ENCODE data around the gene CBX2. TPM values are rescaled to one million over a fixed set of nuclear protein-coding genes. Genes with fewer than 3 reads are reported as not detected.

Gene CBX2
- total and polyA plus RNA-seq, 4 donors = 1.4 to 13.5 (median 3.0) TPM

DNA sequence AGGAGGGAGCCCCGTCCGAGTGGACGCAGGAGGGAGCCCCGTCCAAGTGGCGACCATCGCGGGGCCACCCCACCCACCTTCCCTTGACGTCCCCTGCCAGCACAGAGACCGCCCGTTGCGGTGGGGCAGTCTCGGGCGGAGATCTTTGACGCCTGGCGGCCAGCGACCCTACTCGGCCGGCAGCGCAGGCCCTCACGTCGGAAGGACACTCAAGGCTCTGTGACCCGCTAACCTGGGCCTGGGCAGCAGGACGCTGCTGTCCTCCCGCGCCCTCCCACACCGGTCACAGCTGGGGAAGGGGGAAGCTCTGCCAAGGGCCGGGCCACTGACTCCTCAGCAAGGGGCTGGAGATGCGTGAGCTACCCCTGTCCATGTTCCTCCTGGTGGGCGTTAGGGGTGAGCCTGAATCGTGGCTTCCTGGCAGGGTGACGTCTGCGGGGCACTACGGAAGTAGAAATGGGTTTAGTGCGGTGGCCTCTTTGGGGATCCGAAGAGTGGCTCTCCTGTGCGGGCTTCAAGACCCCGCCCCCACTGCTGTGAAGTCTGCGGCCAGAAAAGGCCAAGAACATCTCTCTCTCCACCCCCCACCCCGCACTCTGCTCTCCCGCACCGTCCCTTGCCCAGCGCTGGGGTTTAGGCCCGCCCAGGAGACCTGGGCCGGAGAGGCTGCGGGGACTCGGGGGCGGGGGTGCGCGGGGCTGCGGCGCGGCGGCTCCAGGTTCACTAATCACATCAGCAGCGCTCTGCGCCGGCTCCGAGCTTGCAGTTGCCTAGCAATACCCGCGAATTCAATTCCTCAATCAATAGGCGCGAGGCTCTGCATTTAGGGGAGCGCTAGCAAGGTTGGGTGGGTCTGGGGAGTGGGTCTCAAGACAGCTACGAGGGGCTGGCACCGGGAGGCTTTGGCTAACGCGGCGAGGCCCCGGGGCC is 13.1 kb downstream of the CBX2 start:
- Histone ChIP-seq H3K4me1 (ENCODE audit: control insufficient read depth in 5 of 5, insufficient read depth in 5 of 5, low read length in 5 of 5) (peaks cover 0 to 43% (median 6%) of the 10 kb centered on the region in 5 donors), H3K9me3 (ENCODE audit: control insufficient read depth in 4 of 4, insufficient read depth in 3 of 4, low read length in 3 of 4) (no peaks in the 10 kb centered on the region), H3K27ac (ENCODE audit: low read depth in 1 of 2, low read length in 1 of 2) (no peak overlapping the region), H3K27me3 (ENCODE audit: control insufficient read depth in 3 of 3, insufficient read depth in 3 of 3, low read length in 2 of 3) (peaks cover 0 to 45% (median 41%) of the 10 kb centered on the region in 3 donors), H3K36me3 (ENCODE audit: control insufficient read depth in 4 of 4, insufficient read depth in 4 of 4, low read length in 4 of 4) (peaks cover 0 to 7% (median 0%) of the 10 kb centered on the region in 4 donors), H3K4me3 (no peak overlapping the region), H3K9ac (ENCODE audit: insufficient read depth in 1 of 2, low read length in 2 of 2) (no peak overlapping the region)
- DNase-seq (peak in 2 of 3 donors; percentile 37 to 39), ATAC-seq (ENCODE audit: insufficient read depth, low FRiP score) (no peak)
- TF ChIP-seq, protein P1, sequence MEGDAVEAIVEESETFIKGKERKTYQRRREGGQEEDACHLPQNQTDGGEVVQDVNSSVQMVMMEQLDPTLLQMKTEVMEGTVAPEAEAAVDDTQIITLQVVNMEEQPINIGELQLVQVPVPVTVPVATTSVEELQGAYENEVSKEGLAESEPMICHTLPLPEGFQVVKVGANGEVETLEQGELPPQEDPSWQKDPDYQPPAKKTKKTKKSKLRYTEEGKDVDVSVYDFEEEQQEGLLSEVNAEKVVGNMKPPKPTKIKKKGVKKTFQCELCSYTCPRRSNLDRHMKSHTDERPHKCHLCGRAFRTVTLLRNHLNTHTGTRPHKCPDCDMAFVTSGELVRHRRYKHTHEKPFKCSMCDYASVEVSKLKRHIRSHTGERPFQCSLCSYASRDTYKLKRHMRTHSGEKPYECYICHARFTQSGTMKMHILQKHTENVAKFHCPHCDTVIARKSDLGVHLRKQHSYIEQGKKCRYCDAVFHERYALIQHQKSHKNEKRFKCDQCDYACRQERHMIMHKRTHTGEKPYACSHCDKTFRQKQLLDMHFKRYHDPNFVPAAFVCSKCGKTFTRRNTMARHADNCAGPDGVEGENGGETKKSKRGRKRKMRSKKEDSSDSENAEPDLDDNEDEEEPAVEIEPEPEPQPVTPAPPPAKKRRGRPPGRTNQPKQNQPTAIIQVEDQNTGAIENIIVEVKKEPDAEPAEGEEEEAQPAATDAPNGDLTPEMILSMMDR (IDR thresholded peaks at IDR 0.05; ENCODE audit: control extremely low read depth, extremely low read depth) = no peak
- WGBS, 2 donors = 7 to 8% methylated on average over 66 to 68 of the region's 68 CpGs

DNA sequence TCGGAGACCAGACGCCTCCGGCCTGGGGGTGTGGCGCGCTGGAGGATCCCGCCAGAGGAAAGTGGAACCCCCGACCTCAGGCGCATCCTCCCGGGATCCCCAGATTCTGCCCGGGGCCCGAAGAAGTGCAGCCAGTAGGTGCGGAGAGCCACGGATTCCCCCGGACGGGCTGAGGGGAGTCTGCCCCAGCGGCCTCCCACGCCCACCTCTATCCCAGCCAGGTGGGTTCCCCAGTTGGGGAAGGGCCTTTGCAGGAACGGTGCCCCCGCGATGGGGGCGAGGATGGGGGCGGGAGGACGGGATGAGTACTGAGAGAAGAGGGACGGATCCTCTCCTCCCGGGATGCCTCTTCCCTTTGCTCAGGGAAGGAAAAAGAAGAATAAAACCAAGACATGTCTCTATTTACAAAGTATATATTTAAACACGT is 13.8 kb downstream of the CBX2 start:
- Histone ChIP-seq H3K36me3 (ENCODE audit: control insufficient read depth in 4 of 4, insufficient read depth in 4 of 4, low read length in 4 of 4) (peaks cover 0 to 7% (median 0%) of the 10 kb centered on the region in 4 donors), H3K9ac (ENCODE audit: insufficient read depth in 1 of 2, low read length in 2 of 2) (no peak overlapping the region), H3K4me3 (no peak overlapping the region), H3K27ac (ENCODE audit: low read depth in 1 of 2, low read length in 1 of 2) (no peak overlapping the region), H3K4me1 (ENCODE audit: control insufficient read depth in 5 of 5, insufficient read depth in 5 of 5, low read length in 5 of 5) (peaks cover 0 to 47% (median 10%) of the 10 kb centered on the region in 5 donors), H3K27me3 (ENCODE audit: control insufficient read depth in 3 of 3, insufficient read depth in 3 of 3, low read length in 2 of 3) (peaks cover 0 to 45% (median 41%) of the 10 kb centered on the region in 3 donors), H3K9me3 (ENCODE audit: control insufficient read depth in 4 of 4, insufficient read depth in 3 of 4, low read length in 3 of 4) (no peaks in the 10 kb centered on the region)
- DNase-seq (no peak), ATAC-seq (ENCODE audit: insufficient read depth, low FRiP score) (no peak)
- TF ChIP-seq, protein P1 (IDR thresholded peaks at IDR 0.05; ENCODE audit: control extremely low read depth, extremely low read depth) = no peak
- 8 to 9% methylated on average over 26 of the region's 26 CpGs for WGBS, 2 donors

DNA sequence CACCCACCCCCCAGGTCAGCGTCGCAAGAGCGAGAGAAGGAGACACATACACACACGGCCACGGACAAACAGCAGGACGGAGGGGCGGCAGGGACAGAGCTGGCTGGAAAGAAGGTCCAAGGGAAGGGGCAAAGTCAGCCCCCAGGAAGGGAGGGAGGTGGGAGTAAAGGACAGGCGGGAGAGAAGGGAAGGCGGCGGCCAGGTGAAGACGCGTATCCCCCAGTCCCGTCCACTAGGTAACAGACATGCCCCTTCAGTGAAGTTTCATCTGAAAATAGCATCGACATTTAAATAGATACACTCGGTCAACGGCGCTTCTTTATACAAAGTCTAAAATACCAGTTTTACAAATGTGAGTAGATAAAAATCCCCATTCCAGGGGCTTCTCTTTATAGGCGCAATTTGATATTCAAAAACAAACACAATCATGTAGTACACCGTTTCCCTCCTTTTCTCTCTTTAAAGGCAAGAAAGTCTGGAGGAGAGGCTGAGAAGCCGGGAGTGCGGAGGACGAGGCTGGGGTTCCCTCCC is 14.5 kb downstream of the CBX2 start:
- H3K4me3 ChIP-seq = no peak overlapping the region
- 19 to 29% methylated on average over 22 of the region's 22 CpGs for WGBS, 2 donors

More for the DNA sequence above, 14.5 kb downstream of the CBX2 start:
- DNase-seq (peak in 1 of 3 donors; percentile 47), ATAC-seq (ENCODE audit: insufficient read depth, low FRiP score) (no peak)
- H3K27ac ChIP-seq (ENCODE audit: low read depth in 1 of 2, low read length in 1 of 2) = no peak overlapping the region
- peaks cover 0 to 47% (median 10%) of the 10 kb centered on the region in 5 donors for H3K4me1 ChIP-seq (ENCODE audit: control insufficient read depth in 5 of 5, insufficient read depth in 5 of 5, low read length in 5 of 5)
- peaks cover 0 to 7% (median 0%) of the 10 kb centered on the region in 4 donors for H3K36me3 ChIP-seq (ENCODE audit: control insufficient read depth in 4 of 4, insufficient read depth in 4 of 4, low read length in 4 of 4)
- peaks cover 0 to 41% (median 41%) of the 10 kb centered on the region in 3 donors for H3K27me3 ChIP-seq (ENCODE audit: control insufficient read depth in 3 of 3, insufficient read depth in 3 of 3, low read length in 2 of 3)
- no peaks in the 10 kb centered on the region for H3K9me3 ChIP-seq (ENCODE audit: control insufficient read depth in 4 of 4, insufficient read depth in 3 of 4, low read length in 3 of 4)
- TF ChIP-seq, protein P1 (IDR thresholded peaks at IDR 0.05; ENCODE audit: control extremely low read depth, extremely low read depth) = no peak
- no peak overlapping the region for H3K9ac ChIP-seq (ENCODE audit: insufficient read depth in 1 of 2, low read length in 2 of 2)

Data from lung (tissue), 12 donors.